ENCODE measurements around the gene GLIS1. TPM values are rescaled to one million over a fixed set of nuclear protein-coding genes. Genes with fewer than 3 reads are reported as not detected.

Gene GLIS1
- total and polyA plus RNA-seq, 10 of the 15 experiments (the other 5 are each of a cell fraction or from before 2014, with no cell fraction given) = not detected

DNA sequence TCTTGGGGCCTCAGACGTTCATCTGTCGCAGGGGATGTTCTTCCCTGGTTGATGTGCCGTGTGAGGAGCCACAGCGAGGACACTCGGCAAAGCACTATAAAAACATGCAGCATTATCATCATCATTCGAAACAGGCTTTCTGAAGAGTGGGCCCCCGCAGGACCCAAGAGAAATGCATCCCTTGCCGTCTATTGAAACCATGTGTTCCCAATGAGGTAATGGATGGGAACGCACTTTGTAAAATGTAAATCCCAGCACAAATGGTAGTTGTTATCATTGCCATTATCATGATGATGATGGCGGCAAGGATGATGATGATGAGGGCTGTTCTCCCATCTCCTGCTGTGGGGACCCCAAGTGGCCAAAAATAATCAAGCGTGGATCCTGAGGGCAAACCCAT, 76.8 kb downstream of the GLIS1 start:
- WGBS (ENCODE audit: insufficient coverage, insufficient replicate concordance, low lambda C conversion rate, missing lambda C conversion rate) = 54% methylated on average over 11 of the region's 11 CpGs
- SMC1A ChIA-PET (ENCODE audit: uncharacterized antibody, unreplicated experiment) = no interaction called here
- Histone ChIP-seq H3K36me3 (ENCODE audit: control insufficient read depth in 2 of 2, insufficient read depth in 2 of 2, low read length in 1 of 2) (no peaks in the 10 kb centered on the region), H2AFZ (ENCODE audit: control insufficient read depth, low read depth, low read length) (no peak overlapping the region), H3K27me3 (replicated peaks in 1 of 2; ENCODE audit: control insufficient read depth in 2 of 2, insufficient read depth in 2 of 2, low read length in 1 of 2) (peaks cover 0 to 1% of the 10 kb centered on the region in 2 experiments; a peak in 2 of 4 replicates), H3K27ac (ENCODE audit: control insufficient read depth, insufficient read depth) (no peak overlapping the region), H4K20me1 (ENCODE audit: control insufficient read depth, insufficient read depth) (no peaks in the 10 kb centered on the region), H3K4me1 (ENCODE audit: control insufficient read depth, insufficient read depth, low read length) (no peaks in the 10 kb centered on the region), H3K4me2 (ENCODE audit: control insufficient read depth, insufficient read depth) (no peak overlapping the region), H3K79me2 (ENCODE audit: control insufficient read depth, insufficient read depth, low read length) (no peaks in the 10 kb centered on the region), H3K4me3 (no peak overlapping the region), H3K9me3 (replicated peaks; ENCODE audit: control insufficient read depth, insufficient read depth, low read length) (no peaks in the 10 kb centered on the region), H3K9ac (ENCODE audit: control insufficient read depth, insufficient read depth, low read length) (no peak overlapping the region)
- CTCF ChIA-PET = no interaction called here
- no peak for FAIRE-seq
- in situ Hi-C loops (cut with MboI) = no loop called here
- TF ChIP-seq, protein P1, sequence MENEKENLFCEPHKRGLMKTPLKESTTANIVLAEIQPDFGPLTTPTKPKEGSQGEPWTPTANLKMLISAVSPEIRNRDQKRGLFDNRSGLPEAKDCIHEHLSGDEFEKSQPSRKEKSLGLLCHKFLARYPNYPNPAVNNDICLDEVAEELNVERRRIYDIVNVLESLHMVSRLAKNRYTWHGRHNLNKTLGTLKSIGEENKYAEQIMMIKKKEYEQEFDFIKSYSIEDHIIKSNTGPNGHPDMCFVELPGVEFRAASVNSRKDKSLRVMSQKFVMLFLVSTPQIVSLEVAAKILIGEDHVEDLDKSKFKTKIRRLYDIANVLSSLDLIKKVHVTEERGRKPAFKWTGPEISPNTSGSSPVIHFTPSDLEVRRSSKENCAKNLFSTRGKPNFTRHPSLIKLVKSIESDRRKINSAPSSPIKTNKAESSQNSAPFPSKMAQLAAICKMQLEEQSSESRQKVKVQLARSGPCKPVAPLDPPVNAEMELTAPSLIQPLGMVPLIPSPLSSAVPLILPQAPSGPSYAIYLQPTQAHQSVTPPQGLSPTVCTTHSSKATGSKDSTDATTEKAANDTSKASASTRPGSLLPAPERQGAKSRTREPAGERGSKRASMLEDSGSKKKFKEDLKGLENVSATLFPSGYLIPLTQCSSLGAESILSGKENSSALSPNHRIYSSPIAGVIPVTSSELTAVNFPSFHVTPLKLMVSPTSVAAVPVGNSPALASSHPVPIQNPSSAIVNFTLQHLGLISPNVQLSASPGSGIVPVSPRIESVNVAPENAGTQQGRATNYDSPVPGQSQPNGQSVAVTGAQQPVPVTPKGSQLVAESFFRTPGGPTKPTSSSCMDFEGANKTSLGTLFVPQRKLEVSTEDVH (IDR thresholded peaks at IDR 0.05; ENCODE audit: low read depth, partially characterized antibody) = no peak
- TF ChIP-seq MAX (IDR thresholded peaks at IDR 0.05; ENCODE audit: low read depth, low read length) (no peak), EED (IDR thresholded peaks at IDR 0.05; ENCODE audit: low read depth) (no peak), IKZF1 (conservative IDR thresholded peaks at IDR 0.05) (no peak), HSF1 (IDR thresholded peaks at IDR 0.05; ENCODE audit: low read depth, low read length) (no peak), YBX1 (IDR thresholded peaks at IDR 0.05) (no peak), SMC3 (IDR thresholded peaks at IDR 0.05; ENCODE audit: borderline replicate concordance, low read length) (no peak), RAD51 (IDR thresholded peaks at IDR 0.05) (no peak), STAT1 (conservative IDR thresholded peaks at IDR 0.05) (no peak), ZZZ3 (IDR thresholded peaks at IDR 0.05; ENCODE audit: control insufficient read depth, insufficient read length, low read depth) (no peak), IRF4 (IDR thresholded peaks at IDR 0.05; ENCODE audit: low read depth, low read length) (no peak)
- BruUV-seq (replicated peaks) = no TSS peak
- RAD21 ChIA-PET (ENCODE audit: unreplicated experiment) = no interaction called here
- POLR2A ChIA-PET = no interaction called here
- no peak for DNase-seq (ENCODE audit: low read depth, low spot score)
- intact Hi-C loops (cut with micrococcal nuclease; ENCODE audit: unreplicated experiment) = no loop called here
- no peak for ATAC-seq

Data from GM12878 (cell line).